Mesenteric fat pad (tissue), 1 donor: ENCODE measurements around the gene KLHDC4. TPM values are rescaled to one million over a fixed set of nuclear protein-coding genes. Genes with fewer than 3 reads are reported as not detected.

Experiments
- DNase-seq: peaks from one replicate; pipeline ENCODE4 v3.0.0-alpha.2; 2020; ENCODE audit warnings: low spot score
- total RNA-seq: library from RNA; stranded (reverse); fragmentation: NEBNext Ultra II Directional; extraction: Animal tissue kit (Norgen Biotek cat#: 25700); gene quantifications from one replicate; pipeline ENCODE4 v1.2.1, GENCODE V29; 2021
- donor health status: DM: yes; HTN: yes; CAD: no.

KLHDC4 gene
- total RNA-seq, 1 donor from 2014 or later: 39.9 TPM

GRCh38 chr16:87662254-87663204 is 103.3 kb downstream of the KLHDC4 start:
- DNase-seq: no peak

GRCh38 chr16:87661561-87661960 is 104.2 kb downstream of the KLHDC4 start:
- DNase-seq: no peak

- DNase-seq: no peak
Measured at GRCh38 chr16:87658564-87659225, 107.1 kb downstream of the KLHDC4 start.

Other genes with a start within 250 kb of the KLHDC4 start
- 0.16 TPM for gene JPH3, start 163.5 kb downstream of the KLHDC4 start, total RNA-seq
- gene SLC7A5, start 103.5 kb upstream of the KLHDC4 start, total RNA-seq: 9.4 TPM
- gene CA5A, start 170.5 kb upstream of the KLHDC4 start, total RNA-seq: not detected
- gene BANP, start 185.4 kb upstream of the KLHDC4 start, total RNA-seq: 28.8 TPM